NB4 (cell line): Measurements from ENCODE around the gene DNAJA4.

ENCODE experiments used
- MYC ChIP-seq: IDR thresholded peaks from 2 replicates; pipeline ENCODE4 v1.6.1; 2011; ENCODE audit warnings: low read depth, low read length
- POLR2A ChIP-seq: IDR thresholded peaks from 2 replicates; pipeline ENCODE4 v1.6.1; 2011; ENCODE audit warnings: mild to moderate bottlenecking; ENCODE audit not compliant: insufficient read length; ENCODE audit errors: extremely low read depth
- TF ChIP-seq, protein P1 (sequence below): IDR thresholded peaks from one replicate; pipeline ENCODE4 v1.5.1; 2012; ENCODE audit warnings: low read depth, low read length
- TF ChIP-seq, protein P2 (sequence below): IDR thresholded peaks from 2 replicates; pipeline ENCODE4 v1.6.1; 2011; ENCODE audit warnings: low read depth, low read length

DNA sequence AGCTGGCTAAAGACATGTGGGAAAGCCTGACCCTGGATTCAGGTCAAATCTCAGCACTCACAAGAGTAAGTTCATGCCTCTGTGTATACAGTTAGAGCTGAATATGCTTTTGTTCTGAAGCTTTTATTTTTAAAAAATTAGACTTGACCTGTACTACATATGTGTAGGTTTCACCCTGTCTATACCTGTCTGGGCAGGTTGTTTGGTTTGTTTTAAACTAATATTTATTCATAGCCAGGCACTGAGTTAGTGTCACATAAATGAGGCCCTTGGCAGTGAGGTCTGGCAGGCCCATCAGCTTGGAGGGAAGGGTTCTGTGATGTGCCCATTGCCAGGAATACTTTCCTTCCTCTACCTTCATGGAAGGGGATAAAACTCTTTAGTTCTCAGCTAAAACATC lies 1.9 kb downstream of the DNAJA4 start:
- TF ChIP-seq, protein P1, sequence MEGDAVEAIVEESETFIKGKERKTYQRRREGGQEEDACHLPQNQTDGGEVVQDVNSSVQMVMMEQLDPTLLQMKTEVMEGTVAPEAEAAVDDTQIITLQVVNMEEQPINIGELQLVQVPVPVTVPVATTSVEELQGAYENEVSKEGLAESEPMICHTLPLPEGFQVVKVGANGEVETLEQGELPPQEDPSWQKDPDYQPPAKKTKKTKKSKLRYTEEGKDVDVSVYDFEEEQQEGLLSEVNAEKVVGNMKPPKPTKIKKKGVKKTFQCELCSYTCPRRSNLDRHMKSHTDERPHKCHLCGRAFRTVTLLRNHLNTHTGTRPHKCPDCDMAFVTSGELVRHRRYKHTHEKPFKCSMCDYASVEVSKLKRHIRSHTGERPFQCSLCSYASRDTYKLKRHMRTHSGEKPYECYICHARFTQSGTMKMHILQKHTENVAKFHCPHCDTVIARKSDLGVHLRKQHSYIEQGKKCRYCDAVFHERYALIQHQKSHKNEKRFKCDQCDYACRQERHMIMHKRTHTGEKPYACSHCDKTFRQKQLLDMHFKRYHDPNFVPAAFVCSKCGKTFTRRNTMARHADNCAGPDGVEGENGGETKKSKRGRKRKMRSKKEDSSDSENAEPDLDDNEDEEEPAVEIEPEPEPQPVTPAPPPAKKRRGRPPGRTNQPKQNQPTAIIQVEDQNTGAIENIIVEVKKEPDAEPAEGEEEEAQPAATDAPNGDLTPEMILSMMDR: no peak
- TF ChIP-seq POLR2A (no peak), MYC (no peak)
- TF ChIP-seq, protein P2, sequence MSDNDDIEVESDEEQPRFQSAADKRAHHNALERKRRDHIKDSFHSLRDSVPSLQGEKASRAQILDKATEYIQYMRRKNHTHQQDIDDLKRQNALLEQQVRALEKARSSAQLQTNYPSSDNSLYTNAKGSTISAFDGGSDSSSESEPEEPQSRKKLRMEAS: no peak
